ENCODE results near the gene SEMA3E. TPM values are rescaled to one million over a fixed set of nuclear protein-coding genes. Genes with fewer than 3 reads are reported as not detected.
A peak's percentile ranks its signal among the peaks of the same experiment; 100 is the strongest.

SEMA3E gene
- 10 to 100 TPM in 1 of 2 donors, 1 to 10 TPM in 1; 3.4 to 15.2 TPM for total RNA-seq

GRCh38 chr7:83648464-83649241 lies at the start of gene SEMA3E:
Gene SEMA3E, minus strand, starts transcription at chr7:83649139.
- Histone ChIP-seq H3K9me3 (no peaks in the 10 kb centered on the region), H3K27me3 (replicated peaks; ENCODE audit: insufficient read depth) (peaks cover 6% of the 10 kb centered on the region), H3K36me3 (no peaks in the 10 kb centered on the region), H3K4me3 (peak within 1 kb of the TSS; percentile 56), H3K27ac (no peak within 1 kb of the TSS), H3K4me1 (ENCODE audit: control insufficient read depth in 1 of 2, low read depth in 2 of 2) (no peaks in the 10 kb centered on the region)
- ATAC-seq (ENCODE audit: insufficient number of reproducible peaks, low FRiP score, low read depth) (peak; percentile 40), DNase-seq (ENCODE audit: low spot score) (no peak)
- no peak for TF ChIP-seq CTCF (IDR thresholded peaks at IDR 0.05)

DNA sequence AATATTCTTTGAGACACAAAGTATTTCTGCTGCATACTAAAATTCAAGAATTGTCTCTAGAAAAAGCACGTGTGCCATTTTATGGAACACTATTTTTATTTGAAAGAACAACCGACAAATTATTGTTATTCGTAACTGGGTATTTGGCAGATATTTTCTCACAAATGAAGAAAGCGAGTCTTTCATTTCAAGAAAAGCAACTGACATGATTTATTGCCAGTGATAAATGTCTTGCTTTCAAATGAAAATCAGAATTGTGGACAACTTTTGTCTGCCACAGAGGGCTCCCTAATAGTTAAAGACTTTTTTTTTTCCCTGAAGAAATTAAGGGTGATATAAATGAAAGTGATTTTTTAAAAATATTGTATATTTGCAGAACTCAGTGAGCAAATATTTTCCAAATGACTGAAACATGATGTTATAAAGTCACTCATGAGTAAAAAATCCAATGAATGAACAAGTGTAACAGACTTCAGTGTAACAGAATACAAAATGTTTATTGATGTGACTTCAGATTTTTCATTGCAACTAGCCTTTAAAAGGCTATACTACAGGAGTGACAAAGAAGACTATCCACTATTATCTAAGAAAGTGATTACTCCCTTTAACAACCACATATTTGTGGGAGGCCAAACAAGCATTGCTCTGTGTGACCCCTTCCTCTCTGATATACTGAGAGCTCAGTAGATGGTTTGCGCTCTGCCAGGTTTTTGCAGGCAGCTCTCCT lies 49.0 kb upstream of the SEMA3E start:
- H3K9me3 ChIP-seq, result no peaks in the 10 kb centered on the region
- DNase-seq (ENCODE audit: low spot score) (no peak), ATAC-seq (ENCODE audit: insufficient number of reproducible peaks, low FRiP score, low read depth) (no peak)
- H3K27ac ChIP-seq, result no peak overlapping the region
- no peak overlapping the region for H3K4me3 ChIP-seq
- TF ChIP-seq CTCF (IDR thresholded peaks at IDR 0.05), result no peak
- H3K27me3 ChIP-seq (replicated peaks; ENCODE audit: insufficient read depth), result no peaks in the 10 kb centered on the region
- no peaks in the 10 kb centered on the region for H3K36me3 ChIP-seq
- no peaks in the 10 kb centered on the region for H3K4me1 ChIP-seq (ENCODE audit: control insufficient read depth in 1 of 2, low read depth in 2 of 2)

- Histone ChIP-seq H3K27ac (no peak overlapping the region), H3K4me1 (ENCODE audit: control insufficient read depth in 1 of 2, low read depth in 2 of 2) (no peaks in the 10 kb centered on the region), H3K4me3 (no peak overlapping the region), H3K27me3 (replicated peaks; ENCODE audit: insufficient read depth) (no peaks in the 10 kb centered on the region), H3K36me3 (no peaks in the 10 kb centered on the region), H3K9me3 (no peaks in the 10 kb centered on the region)
- no peak for TF ChIP-seq CTCF (IDR thresholded peaks at IDR 0.05)
- ATAC-seq (ENCODE audit: insufficient number of reproducible peaks, low FRiP score, low read depth) (no peak), DNase-seq (ENCODE audit: low spot score) (no peak)
Measured at GRCh38 chr7:83696101-83696500, 47.2 kb upstream of the SEMA3E start.

- Histone ChIP-seq H3K27ac (no peak overlapping the region), H3K4me1 (ENCODE audit: control insufficient read depth in 1 of 2, low read depth in 2 of 2) (no peaks in the 10 kb centered on the region), H3K27me3 (replicated peaks; ENCODE audit: insufficient read depth) (no peaks in the 10 kb centered on the region), H3K36me3 (no peaks in the 10 kb centered on the region), H3K4me3 (no peak overlapping the region), H3K9me3 (no peaks in the 10 kb centered on the region)
- DNase-seq (ENCODE audit: low spot score) (no peak), ATAC-seq (ENCODE audit: insufficient number of reproducible peaks, low FRiP score, low read depth) (no peak)
- TF ChIP-seq CTCF (IDR thresholded peaks at IDR 0.05), result no peak
Measured at GRCh38 chr7:83695128-83695960, 46.4 kb upstream of the SEMA3E start.

DNA sequence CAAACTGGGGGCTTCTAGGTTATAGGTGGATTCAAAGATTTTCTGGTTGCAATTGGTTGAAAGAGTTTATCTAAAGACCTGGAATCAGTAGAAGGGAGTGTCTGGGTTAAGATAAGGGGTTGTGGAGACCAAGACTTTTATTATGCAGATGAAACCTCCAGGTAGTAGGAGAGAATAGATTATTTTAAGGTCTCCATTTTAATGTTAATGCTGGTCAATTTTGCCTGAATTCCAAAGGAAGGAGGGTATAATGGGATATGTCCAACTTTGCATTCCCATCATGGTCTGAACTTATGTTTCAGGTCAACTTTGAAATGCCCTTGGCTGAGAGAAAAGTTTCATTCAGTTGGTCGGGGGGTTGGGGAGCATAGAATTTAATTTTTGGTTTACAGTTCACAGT lies 44.3 kb upstream of the SEMA3E start:
- no peak for TF ChIP-seq CTCF (IDR thresholded peaks at IDR 0.05)
- no peak overlapping the region for H3K27ac ChIP-seq

More for the DNA sequence above, 44.3 kb upstream of the SEMA3E start:
- Histone ChIP-seq H3K9me3 (no peaks in the 10 kb centered on the region), H3K4me1 (ENCODE audit: control insufficient read depth in 1 of 2, low read depth in 2 of 2) (no peaks in the 10 kb centered on the region), H3K4me3 (no peak overlapping the region), H3K27me3 (replicated peaks; ENCODE audit: insufficient read depth) (no peaks in the 10 kb centered on the region), H3K36me3 (no peaks in the 10 kb centered on the region)
- DNase-seq (ENCODE audit: low spot score), result no peak
- ATAC-seq (ENCODE audit: insufficient number of reproducible peaks, low FRiP score, low read depth), result no peak

Data from thoracic aorta (tissue), 2 donors.